ENCODE measurements around the gene PPP1R13B. TPM values are rescaled to one million over a fixed set of nuclear protein-coding genes. Genes with fewer than 3 reads are reported as not detected.

Gene PPP1R13B
- total RNA-seq, 1 donor from 2014 or later = 40.3 TPM

GRCh38 chr14:103740991-103741689 lies 106.2 kb downstream of the PPP1R13B start:
- H3K27me3 Mint-ChIP-seq = no peaks in the 10 kb centered on the region
- TF ChIP-seq, protein P1, sequence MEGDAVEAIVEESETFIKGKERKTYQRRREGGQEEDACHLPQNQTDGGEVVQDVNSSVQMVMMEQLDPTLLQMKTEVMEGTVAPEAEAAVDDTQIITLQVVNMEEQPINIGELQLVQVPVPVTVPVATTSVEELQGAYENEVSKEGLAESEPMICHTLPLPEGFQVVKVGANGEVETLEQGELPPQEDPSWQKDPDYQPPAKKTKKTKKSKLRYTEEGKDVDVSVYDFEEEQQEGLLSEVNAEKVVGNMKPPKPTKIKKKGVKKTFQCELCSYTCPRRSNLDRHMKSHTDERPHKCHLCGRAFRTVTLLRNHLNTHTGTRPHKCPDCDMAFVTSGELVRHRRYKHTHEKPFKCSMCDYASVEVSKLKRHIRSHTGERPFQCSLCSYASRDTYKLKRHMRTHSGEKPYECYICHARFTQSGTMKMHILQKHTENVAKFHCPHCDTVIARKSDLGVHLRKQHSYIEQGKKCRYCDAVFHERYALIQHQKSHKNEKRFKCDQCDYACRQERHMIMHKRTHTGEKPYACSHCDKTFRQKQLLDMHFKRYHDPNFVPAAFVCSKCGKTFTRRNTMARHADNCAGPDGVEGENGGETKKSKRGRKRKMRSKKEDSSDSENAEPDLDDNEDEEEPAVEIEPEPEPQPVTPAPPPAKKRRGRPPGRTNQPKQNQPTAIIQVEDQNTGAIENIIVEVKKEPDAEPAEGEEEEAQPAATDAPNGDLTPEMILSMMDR (IDR thresholded peaks at IDR 0.05; ENCODE audit: unreplicated experiment) = no peak
- H3K9me3 Mint-ChIP-seq (ENCODE audit: low read depth) = no peaks in the 10 kb centered on the region
- no peak overlapping the region for H3K27ac Mint-ChIP-seq
- H3K4me3 Mint-ChIP-seq (ENCODE audit: low read depth) = no peak overlapping the region
- DNase-seq (ENCODE audit: low spot score, unreplicated experiment) = no peak
- H3K4me1 Mint-ChIP-seq (ENCODE audit: low read depth) = no peaks in the 10 kb centered on the region
- peaks cover 9% of the 10 kb centered on the region for H3K36me3 Mint-ChIP-seq (ENCODE audit: insufficient read depth)

DNA sequence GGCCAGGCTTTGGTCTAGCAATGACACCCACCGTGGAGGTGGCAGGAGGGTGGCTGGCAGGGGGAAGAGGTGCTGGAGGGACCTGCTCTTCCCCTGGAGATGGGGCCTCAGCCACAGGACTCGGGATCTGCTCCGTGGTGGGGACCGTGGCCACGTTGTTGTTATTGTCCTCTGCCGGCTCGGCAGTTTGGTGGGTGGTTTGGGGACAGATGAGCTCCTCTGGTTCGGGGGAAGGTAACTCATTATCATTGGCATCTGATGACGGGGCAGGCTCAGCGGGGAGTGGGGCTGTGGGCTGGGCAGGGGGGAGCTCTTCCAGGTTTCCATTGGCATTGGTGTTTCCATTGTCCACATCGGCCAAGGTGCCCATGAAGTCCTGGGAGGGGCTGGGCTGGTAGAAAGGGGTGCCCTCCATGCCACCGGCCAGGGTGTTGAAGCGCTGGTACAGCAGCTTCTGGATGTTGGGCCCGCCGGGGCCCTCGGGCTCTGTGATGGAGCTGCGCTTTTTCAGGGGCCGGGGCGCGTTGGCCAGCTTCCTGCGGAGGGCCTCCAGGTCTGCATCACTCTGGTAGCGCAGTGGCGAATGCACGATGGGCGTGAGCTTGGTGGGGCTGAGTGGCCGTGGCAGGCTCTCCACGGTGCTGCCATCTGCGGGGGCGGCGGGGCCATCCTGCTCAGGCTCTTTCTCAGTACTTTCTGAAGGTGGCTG lies 107.4 kb downstream of the PPP1R13B start:
- Mint-ChIP-seq H3K4me3 (ENCODE audit: low read depth) (no peak overlapping the region), H3K27ac (no peak overlapping the region), H3K36me3 (ENCODE audit: insufficient read depth) (peaks cover 11% of the 10 kb centered on the region), H3K27me3 (no peaks in the 10 kb centered on the region), H3K4me1 (ENCODE audit: low read depth) (no peaks in the 10 kb centered on the region), H3K9me3 (ENCODE audit: low read depth) (no peaks in the 10 kb centered on the region)
- no peak for DNase-seq (ENCODE audit: low spot score, unreplicated experiment)
- TF ChIP-seq, protein P1 (IDR thresholded peaks at IDR 0.05; ENCODE audit: unreplicated experiment) = no peak

- peaks cover 15% of the 10 kb centered on the region for H3K36me3 Mint-ChIP-seq (ENCODE audit: insufficient read depth)
- no peak for DNase-seq (ENCODE audit: low spot score, unreplicated experiment)
- no peaks in the 10 kb centered on the region for H3K9me3 Mint-ChIP-seq (ENCODE audit: low read depth)
- H3K4me1 Mint-ChIP-seq (ENCODE audit: low read depth) = no peaks in the 10 kb centered on the region
- H3K4me3 Mint-ChIP-seq (ENCODE audit: low read depth) = no peak overlapping the region
- TF ChIP-seq, protein P1 (IDR thresholded peaks at IDR 0.05; ENCODE audit: unreplicated experiment) = no peak
- H3K27ac Mint-ChIP-seq = no peak overlapping the region
- H3K27me3 Mint-ChIP-seq = no peaks in the 10 kb centered on the region
These were observed 107.9 kb downstream of the PPP1R13B start for GRCh38 chr14:103739466-103739792.

GRCh38 chr14:103738701-103739451 lies 108.5 kb downstream of the PPP1R13B start:
- H3K27ac Mint-ChIP-seq = no peak overlapping the region
- TF ChIP-seq, protein P1 (IDR thresholded peaks at IDR 0.05; ENCODE audit: unreplicated experiment) = no peak
- no peaks in the 10 kb centered on the region for H3K4me1 Mint-ChIP-seq (ENCODE audit: low read depth)
- peaks cover 14% of the 10 kb centered on the region for H3K36me3 Mint-ChIP-seq (ENCODE audit: insufficient read depth)
- no peak for DNase-seq (ENCODE audit: low spot score, unreplicated experiment)
- no peaks in the 10 kb centered on the region for H3K9me3 Mint-ChIP-seq (ENCODE audit: low read depth)
- H3K4me3 Mint-ChIP-seq (ENCODE audit: low read depth) = no peak overlapping the region
- H3K27me3 Mint-ChIP-seq = no peaks in the 10 kb centered on the region

GRCh38 chr14:103738166-103738565 lies 109.2 kb downstream of the PPP1R13B start:
- no peak for DNase-seq (ENCODE audit: low spot score, unreplicated experiment)
- Mint-ChIP-seq H3K4me1 (ENCODE audit: low read depth) (no peaks in the 10 kb centered on the region), H3K27ac (no peak overlapping the region), H3K27me3 (no peaks in the 10 kb centered on the region), H3K4me3 (ENCODE audit: low read depth) (no peak overlapping the region), H3K9me3 (ENCODE audit: low read depth) (no peaks in the 10 kb centered on the region), H3K36me3 (ENCODE audit: insufficient read depth) (peaks cover 14% of the 10 kb centered on the region)
- TF ChIP-seq, protein P1 (IDR thresholded peaks at IDR 0.05; ENCODE audit: unreplicated experiment) = no peak
